ENCODE results near the gene ZNRF2. TPM values are rescaled to one million over a fixed set of nuclear protein-coding genes. Genes with fewer than 3 reads are reported as not detected.

ZNRF2 gene
- total and polyA plus RNA-seq, 4 donors = 6.4 to 28.1 (median 10.3) TPM

GRCh38 chr7:30272126-30272525 is 12.3 kb upstream of the ZNRF2 start:
- Histone ChIP-seq H3K36me3 (ENCODE audit: control insufficient read depth, insufficient read depth, low read length) (no peaks in the 10 kb centered on the region), H3K4me1 (ENCODE audit: control insufficient read depth, insufficient read depth, low read length) (no peaks in the 10 kb centered on the region), H3K4me3 (ENCODE audit: low read depth, low read length) (no peak overlapping the region), H3K9me3 (ENCODE audit: control insufficient read depth, insufficient read depth, low read length) (no peaks in the 10 kb centered on the region), H3K27me3 (ENCODE audit: control insufficient read depth, insufficient read depth, low read length) (no peaks in the 10 kb centered on the region), H3K27ac (ENCODE audit: low read depth, low read length) (no peak overlapping the region)
- DNase-seq (ENCODE audit: low read depth in 4 of 6, low spot score in 6 of 6) = no peak
- 100% methylated on average over 1 of the region's 2 CpGs for WGBS (ENCODE audit: insufficient coverage)

- Histone ChIP-seq H3K36me3 (ENCODE audit: control insufficient read depth, insufficient read depth, low read length) (no peaks in the 10 kb centered on the region), H3K4me3 (ENCODE audit: low read depth, low read length) (no peak overlapping the region), H3K27me3 (ENCODE audit: control insufficient read depth, insufficient read depth, low read length) (no peaks in the 10 kb centered on the region), H3K27ac (ENCODE audit: low read depth, low read length) (no peak overlapping the region), H3K9me3 (ENCODE audit: control insufficient read depth, insufficient read depth, low read length) (no peaks in the 10 kb centered on the region), H3K4me1 (ENCODE audit: control insufficient read depth, insufficient read depth, low read length) (no peaks in the 10 kb centered on the region)
- no CpG with 5 or more reads among the region's 2 CpGs for WGBS (ENCODE audit: insufficient coverage)
- DNase-seq (ENCODE audit: low read depth in 4 of 6, low spot score in 6 of 6) = no peak
These were observed 10.8 kb upstream of the ZNRF2 start for GRCh38 chr7:30273552-30273951.

GRCh38 chr7:30274641-30275040 is 9.8 kb upstream of the ZNRF2 start:
- 83% methylated on average over 1 of the region's 3 CpGs for WGBS (ENCODE audit: insufficient coverage)

GRCh38 chr7:30276203-30276900 is 8.0 kb upstream of the ZNRF2 start:
- Histone ChIP-seq H3K4me3 (ENCODE audit: low read depth, low read length) (no peak overlapping the region), H3K4me1 (ENCODE audit: control insufficient read depth, insufficient read depth, low read length) (no peaks in the 10 kb centered on the region), H3K36me3 (ENCODE audit: control insufficient read depth, insufficient read depth, low read length) (no peaks in the 10 kb centered on the region), H3K27ac (ENCODE audit: low read depth, low read length) (no peak overlapping the region), H3K9me3 (ENCODE audit: control insufficient read depth, insufficient read depth, low read length) (no peaks in the 10 kb centered on the region), H3K27me3 (ENCODE audit: control insufficient read depth, insufficient read depth, low read length) (no peaks in the 10 kb centered on the region)
- 90% methylated on average over 8 of the region's 9 CpGs for WGBS (ENCODE audit: insufficient coverage)
- peak in 2 of 6 donors; percentile 85 to 90 for DNase-seq (ENCODE audit: low read depth in 4 of 6, low spot score in 6 of 6)

More at GRCh38 chr7:30274641-30275040, 9.8 kb upstream of the ZNRF2 start:
- no peaks in the 10 kb centered on the region for H3K9me3 ChIP-seq (ENCODE audit: control insufficient read depth, insufficient read depth, low read length)
- H3K36me3 ChIP-seq (ENCODE audit: control insufficient read depth, insufficient read depth, low read length) = no peaks in the 10 kb centered on the region
- DNase-seq (ENCODE audit: low read depth in 4 of 6, low spot score in 6 of 6) = no peak
- no peak overlapping the region for H3K27ac ChIP-seq (ENCODE audit: low read depth, low read length)
- no peaks in the 10 kb centered on the region for H3K27me3 ChIP-seq (ENCODE audit: control insufficient read depth, insufficient read depth, low read length)
- no peak overlapping the region for H3K4me3 ChIP-seq (ENCODE audit: low read depth, low read length)
- H3K4me1 ChIP-seq (ENCODE audit: control insufficient read depth, insufficient read depth, low read length) = no peaks in the 10 kb centered on the region

GRCh38 chr7:30278376-30278775 is 6.0 kb upstream of the ZNRF2 start:
- H3K27me3 ChIP-seq (ENCODE audit: control insufficient read depth, insufficient read depth, low read length) = no peaks in the 10 kb centered on the region
- 78% methylated on average over 4 of the region's 4 CpGs for WGBS (ENCODE audit: insufficient coverage)
- DNase-seq (ENCODE audit: low read depth in 4 of 6, low spot score in 6 of 6) = no peak
- no peaks in the 10 kb centered on the region for H3K36me3 ChIP-seq (ENCODE audit: control insufficient read depth, insufficient read depth, low read length)
- H3K4me1 ChIP-seq (ENCODE audit: control insufficient read depth, insufficient read depth, low read length) = no peaks in the 10 kb centered on the region
- H3K9me3 ChIP-seq (ENCODE audit: control insufficient read depth, insufficient read depth, low read length) = no peaks in the 10 kb centered on the region
- H3K27ac ChIP-seq (ENCODE audit: low read depth, low read length) = no peak overlapping the region
- no peak overlapping the region for H3K4me3 ChIP-seq (ENCODE audit: low read depth, low read length)

- 89% methylated on average over 4 of the region's 8 CpGs for WGBS (ENCODE audit: insufficient coverage)
- no peaks in the 10 kb centered on the region for H3K27me3 ChIP-seq (ENCODE audit: control insufficient read depth, insufficient read depth, low read length)
- H3K9me3 ChIP-seq (ENCODE audit: control insufficient read depth, insufficient read depth, low read length) = no peaks in the 10 kb centered on the region
- H3K36me3 ChIP-seq (ENCODE audit: control insufficient read depth, insufficient read depth, low read length) = no peaks in the 10 kb centered on the region
- no peak for DNase-seq (ENCODE audit: low read depth in 4 of 6, low spot score in 6 of 6)
- no peak overlapping the region for H3K4me3 ChIP-seq (ENCODE audit: low read depth, low read length)
- H3K4me1 ChIP-seq (ENCODE audit: control insufficient read depth, insufficient read depth, low read length) = no peaks in the 10 kb centered on the region
- H3K27ac ChIP-seq (ENCODE audit: low read depth, low read length) = no peak overlapping the region
These were observed 5.3 kb upstream of the ZNRF2 start for GRCh38 chr7:30278849-30279652.

- Histone ChIP-seq H3K36me3 (ENCODE audit: control insufficient read depth, insufficient read depth, low read length) (no peaks in the 10 kb centered on the region), H3K27me3 (ENCODE audit: control insufficient read depth, insufficient read depth, low read length) (no peaks in the 10 kb centered on the region), H3K9me3 (ENCODE audit: control insufficient read depth, insufficient read depth, low read length) (no peaks in the 10 kb centered on the region), H3K4me1 (ENCODE audit: control insufficient read depth, insufficient read depth, low read length) (no peaks in the 10 kb centered on the region), H3K27ac (ENCODE audit: low read depth, low read length) (no peak overlapping the region), H3K4me3 (ENCODE audit: low read depth, low read length) (no peak overlapping the region)
- DNase-seq (ENCODE audit: low read depth in 4 of 6, low spot score in 6 of 6) = peak in 1 of 6 donors; percentile 56
- no CpG with 5 or more reads among the region's 2 CpGs for WGBS (ENCODE audit: insufficient coverage)
These were observed 4.8 kb upstream of the ZNRF2 start for GRCh38 chr7:30279653-30279904.

GRCh38 chr7:30280631-30281030 is 3.8 kb upstream of the ZNRF2 start:
- Histone ChIP-seq H3K27ac (ENCODE audit: low read depth, low read length) (no peak overlapping the region), H3K9me3 (ENCODE audit: control insufficient read depth, insufficient read depth, low read length) (no peaks in the 10 kb centered on the region), H3K36me3 (ENCODE audit: control insufficient read depth, insufficient read depth, low read length) (no peaks in the 10 kb centered on the region), H3K27me3 (ENCODE audit: control insufficient read depth, insufficient read depth, low read length) (no peaks in the 10 kb centered on the region), H3K4me3 (ENCODE audit: low read depth, low read length) (no peak overlapping the region), H3K4me1 (ENCODE audit: control insufficient read depth, insufficient read depth, low read length) (no peaks in the 10 kb centered on the region)
- WGBS (ENCODE audit: insufficient coverage) = no CpG with 5 or more reads among the region's 1 CpG
- DNase-seq (ENCODE audit: low read depth in 4 of 6, low spot score in 6 of 6) = no peak

- no peak for DNase-seq (ENCODE audit: low read depth in 4 of 6, low spot score in 6 of 6)
- Histone ChIP-seq H3K27me3 (ENCODE audit: control insufficient read depth, insufficient read depth, low read length) (no peaks in the 10 kb centered on the region), H3K27ac (ENCODE audit: low read depth, low read length) (no peak overlapping the region), H3K36me3 (ENCODE audit: control insufficient read depth, insufficient read depth, low read length) (no peaks in the 10 kb centered on the region), H3K9me3 (ENCODE audit: control insufficient read depth, insufficient read depth, low read length) (no peaks in the 10 kb centered on the region), H3K4me3 (ENCODE audit: low read depth, low read length) (no peak overlapping the region), H3K4me1 (ENCODE audit: control insufficient read depth, insufficient read depth, low read length) (no peaks in the 10 kb centered on the region)
- WGBS (ENCODE audit: insufficient coverage) = 38% methylated on average over 1 of the region's 1 CpG
These were observed 3.1 kb upstream of the ZNRF2 start for GRCh38 chr7:30281263-30281662.

- no peaks in the 10 kb centered on the region for H3K4me1 ChIP-seq (ENCODE audit: control insufficient read depth, insufficient read depth, low read length)
- WGBS (ENCODE audit: insufficient coverage) = 67% methylated on average over 2 of the region's 2 CpGs
- H3K9me3 ChIP-seq (ENCODE audit: control insufficient read depth, insufficient read depth, low read length) = no peaks in the 10 kb centered on the region
- DNase-seq (ENCODE audit: low read depth in 4 of 6, low spot score in 6 of 6) = no peak
- no peaks in the 10 kb centered on the region for H3K36me3 ChIP-seq (ENCODE audit: control insufficient read depth, insufficient read depth, low read length)
- H3K27ac ChIP-seq (ENCODE audit: low read depth, low read length) = no peak overlapping the region
- no peaks in the 10 kb centered on the region for H3K27me3 ChIP-seq (ENCODE audit: control insufficient read depth, insufficient read depth, low read length)
- no peak overlapping the region for H3K4me3 ChIP-seq (ENCODE audit: low read depth, low read length)
These were observed 2.6 kb upstream of the ZNRF2 start for GRCh38 chr7:30281791-30282190.

Measured in spinal cord (tissue), 10 donors.